Thoracic aorta (tissue), 2 donors: ENCODE measurements around the gene PDE7B. TPM values are rescaled to one million over a fixed set of nuclear protein-coding genes. Genes with fewer than 3 reads are reported as not detected.

Source experiments
- ATAC-seq: fragments of 150-250 bp; one replicate; pipeline ENCODE4 v1.8.0; 2017; ENCODE audit warnings: low read depth; ENCODE audit not compliant: insufficient number of reproducible peaks, low FRiP score
- DNase-seq: peaks from one replicate; pipeline ENCODE4 v3.0.0-alpha.2; 2020; ENCODE audit warnings: low spot score
- H3K27ac ChIP-seq, 2 donors: fragments of 200-600 bp; sonication (generic); 1 replicate in 1 of 2; 2 replicates in 1 of 2; pipeline ENCODE4 v1.5.1; 2016; ENCODE audit warnings: mild to moderate bottlenecking in 2 of 2, moderate library complexity in 2 of 2
- H3K27me3 ChIP-seq: fragments of 200-600 bp; sonication (generic); replicated peaks from 2 replicates; pipeline ENCODE4 v1.6.0; 2016; ENCODE audit warnings: mild to moderate bottlenecking; ENCODE audit not compliant: insufficient read depth
- H3K36me3 ChIP-seq: fragments of 200-600 bp; sonication (generic); one replicate; pipeline ENCODE4 v1.5.1; 2016
- H3K4me1 ChIP-seq, 2 donors: fragments of 200-600 bp; sonication (generic); 1 replicate in 1 of 2; 2 replicates in 1 of 2; pipeline versions ENCODE4 v1.5.1 to v1.6.0; 2016; ENCODE audit warnings: low read depth in 2 of 2, mild to moderate bottlenecking in 1 of 2; ENCODE audit not compliant: control insufficient read depth in 1 of 2
- H3K4me3 ChIP-seq: fragments of 200-600 bp; sonication (generic); 2 replicates; pipeline ENCODE4 v1.5.1; 2016; ENCODE audit warnings: mild to moderate bottlenecking
- H3K9me3 ChIP-seq: fragments of 200-600 bp; sonication (generic); 2 replicates; pipeline ENCODE4 v1.5.1; 2016
- CTCF ChIP-seq: fragments of 200-600 bp; sonication (generic); IDR thresholded peaks from one replicate; pipeline ENCODE4 v1.5.1; 2019; ENCODE audit warnings: antibody characterized with exemption
- total RNA-seq, 2 donors: library from RNA; depleted of rRNA; stranded (reverse); fragments of >200 nt; gene quantifications; one replicate each; pipeline versions ENCODE4 v1.1.0 to v1.2.3, GENCODE V29; 2016

The PDE7B gene
- total RNA-seq, 2 donors from 2014 or later, result 2.6 to 13.2 TPM

- H3K27ac ChIP-seq, result no peak overlapping the region
- ATAC-seq, result no peak
- no peaks in the 10 kb centered on the region for H3K4me1 ChIP-seq
These were observed 217.6 kb downstream of the PDE7B start for GRCh38 chr6:136069119-136069518.

GRCh38 chr6:136070815-136071214 lies 219.3 kb downstream of the PDE7B start:
- no peak overlapping the region for H3K27ac ChIP-seq
- H3K4me3 ChIP-seq, result no peak overlapping the region
- no peaks in the 10 kb centered on the region for H3K9me3 ChIP-seq
- TF ChIP-seq CTCF, result no peak
- ATAC-seq, result no peak
- H3K27me3 ChIP-seq, result no peaks in the 10 kb centered on the region
- no peaks in the 10 kb centered on the region for H3K36me3 ChIP-seq
- no peak for DNase-seq
- H3K4me1 ChIP-seq, result no peaks in the 10 kb centered on the region

More at GRCh38 chr6:136069119-136069518, 217.6 kb downstream of the PDE7B start:
- no peak for TF ChIP-seq CTCF
- Histone ChIP-seq H3K4me3 (no peak overlapping the region), H3K9me3 (no peaks in the 10 kb centered on the region), H3K36me3 (no peaks in the 10 kb centered on the region), H3K27me3 (no peaks in the 10 kb centered on the region)
- DNase-seq, result no peak

DNA sequence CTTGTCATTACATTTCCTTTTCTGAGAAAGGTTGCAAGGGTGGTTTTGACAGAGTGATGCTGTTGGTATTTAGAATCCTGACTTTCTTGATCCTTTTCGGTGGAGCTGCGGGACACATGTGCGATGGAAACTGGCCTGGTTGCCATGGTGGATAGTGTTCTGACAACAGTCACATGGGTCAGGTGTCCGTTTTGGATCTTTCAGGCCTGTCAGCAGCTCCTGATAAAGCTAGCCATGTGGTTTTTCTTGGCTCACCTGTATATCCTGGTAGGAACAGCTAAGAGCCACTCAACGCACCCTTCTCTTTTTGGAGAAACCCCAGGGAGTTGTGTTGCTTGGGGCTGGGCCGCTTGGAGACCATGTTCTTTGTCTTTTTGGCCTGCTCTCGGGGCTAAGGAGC lies 221.2 kb downstream of the PDE7B start:
- no peak for TF ChIP-seq CTCF
- Histone ChIP-seq H3K9me3 (no peaks in the 10 kb centered on the region), H3K27me3 (no peaks in the 10 kb centered on the region), H3K4me1 (no peaks in the 10 kb centered on the region), H3K36me3 (no peaks in the 10 kb centered on the region), H3K27ac (no peak overlapping the region), H3K4me3 (no peak overlapping the region)
- no peak for ATAC-seq
- no peak for DNase-seq

DNA sequence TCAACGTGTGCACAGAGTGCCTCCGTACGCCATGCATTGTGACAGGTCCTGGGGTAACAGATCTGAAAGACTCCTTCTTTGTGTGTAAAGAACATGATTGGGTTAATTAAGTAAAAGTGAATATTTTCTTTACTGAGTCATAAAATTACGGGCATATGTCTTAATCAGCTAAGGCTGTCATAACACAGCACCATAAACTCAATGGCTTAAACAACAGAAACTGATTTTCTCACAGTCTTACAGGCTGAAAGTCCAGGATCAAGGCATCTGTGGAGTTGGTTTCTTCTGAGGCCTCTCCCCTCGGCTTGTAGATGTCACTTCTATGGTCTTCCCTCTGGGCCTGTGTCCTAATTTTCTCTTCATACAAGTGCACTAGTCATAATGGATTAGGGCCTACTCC lies 221.7 kb downstream of the PDE7B start:
- H3K4me1 ChIP-seq, result no peaks in the 10 kb centered on the region
- no peaks in the 10 kb centered on the region for H3K9me3 ChIP-seq
- H3K27me3 ChIP-seq, result no peaks in the 10 kb centered on the region
- no peak overlapping the region for H3K27ac ChIP-seq
- TF ChIP-seq CTCF, result no peak
- no peak overlapping the region for H3K4me3 ChIP-seq
- no peaks in the 10 kb centered on the region for H3K36me3 ChIP-seq
- no peak for DNase-seq
- no peak for ATAC-seq

GRCh38 chr6:136076496-136076895 lies 225.0 kb downstream of the PDE7B start:
- H3K36me3 ChIP-seq, result no peaks in the 10 kb centered on the region
- H3K9me3 ChIP-seq, result no peaks in the 10 kb centered on the region
- no peak overlapping the region for H3K27ac ChIP-seq
- ATAC-seq, result no peak
- H3K4me3 ChIP-seq, result no peak overlapping the region
- TF ChIP-seq CTCF, result no peak
- H3K27me3 ChIP-seq, result no peaks in the 10 kb centered on the region
- no peak for DNase-seq
- H3K4me1 ChIP-seq, result no peaks in the 10 kb centered on the region
